Measurements from ENCODE around the gene CCDC194.
A peak's percentile ranks its signal among the peaks of the same experiment; 100 is the strongest.

GRCh38 chr19:17346109-17346671 lies 47.8 kb downstream of the CCDC194 start:
- TF ChIP-seq PLRG1 (conservative IDR thresholded peaks at IDR 0.05), result no peak
- no peak for TF ChIP-seq TFE3 (CRISPR knock-in tag; IDR thresholded peaks at IDR 0.05)
- no peak for TF ChIP-seq CEBPB (IDR thresholded peaks at IDR 0.05; ENCODE audit: borderline replicate concordance, low read depth, low read length)
- peak; percentile 44; the same call in 1 of the 2 replicates for TF ChIP-seq TRAFD1 (CRISPR knock-in tag; IDR thresholded peaks at IDR 0.05; ENCODE audit: borderline replicate concordance)
- TF ChIP-seq CTCF (CRISPR knock-in tag; IDR thresholded peaks at IDR 0.05), result peak; percentile 96
- TF ChIP-seq EZH2 (conservative IDR thresholded peaks at IDR 0.05; ENCODE audit: low read depth, low read length), result no peak
- no peak for TF ChIP-seq MAFG (CRISPR knock-in tag; IDR thresholded peaks at IDR 0.05)
- no peak for TF ChIP-seq ATF3 (CRISPR knock-in tag; IDR thresholded peaks at IDR 0.05)
- no peak for TF ChIP-seq NFYB (CRISPR knock-in tag; IDR thresholded peaks at IDR 0.05)
- no peak for TF ChIP-seq ZNF251 (CRISPR knock-in tag; IDR thresholded peaks at IDR 0.05)
- TF ChIP-seq POLR2AphosphoS5 (IDR thresholded peaks at IDR 0.05; ENCODE audit: low read depth, low read length), result no peak
